Loucy (cell line): ENCODE measurements around the gene NR2F2.

Source experiments
- CTCF ChIP-seq: fragments of 200-600 bp; sonication (generic); conservative IDR thresholded peaks from 2 replicates; pipeline ENCODE4 v1.5.1; 2014; ENCODE audit warnings: mild to moderate bottlenecking, antibody characterized with exemption, low read length
- EZH2phosphoT487 ChIP-seq: fragments of 200-600 bp; IDR thresholded peaks from 2 replicates; pipeline ENCODE4 v1.6.1; 2018; ENCODE audit warnings: antibody characterized with exemption, mild to moderate bottlenecking, moderate library complexity, borderline replicate concordance

- TF ChIP-seq CTCF (no peak), EZH2phosphoT487 (no peak)
Observed at GRCh38 chr15:96351761-96352603, 21.5 kb downstream of the NR2F2 start.
